Activated CD4-positive, alpha-beta T cell treated with anti-CD3 and anti-CD28 coated beads for 24 hours (primary cell): Measurements from ENCODE around the gene RNF169.

Experiments
- DNase-seq, 2 donors: peaks; one replicate each; pipeline ENCODE4 v3.0.0-alpha.2; 2020; ENCODE audit warnings: low read depth in 2 of 2

Gene RNF169, protein sequence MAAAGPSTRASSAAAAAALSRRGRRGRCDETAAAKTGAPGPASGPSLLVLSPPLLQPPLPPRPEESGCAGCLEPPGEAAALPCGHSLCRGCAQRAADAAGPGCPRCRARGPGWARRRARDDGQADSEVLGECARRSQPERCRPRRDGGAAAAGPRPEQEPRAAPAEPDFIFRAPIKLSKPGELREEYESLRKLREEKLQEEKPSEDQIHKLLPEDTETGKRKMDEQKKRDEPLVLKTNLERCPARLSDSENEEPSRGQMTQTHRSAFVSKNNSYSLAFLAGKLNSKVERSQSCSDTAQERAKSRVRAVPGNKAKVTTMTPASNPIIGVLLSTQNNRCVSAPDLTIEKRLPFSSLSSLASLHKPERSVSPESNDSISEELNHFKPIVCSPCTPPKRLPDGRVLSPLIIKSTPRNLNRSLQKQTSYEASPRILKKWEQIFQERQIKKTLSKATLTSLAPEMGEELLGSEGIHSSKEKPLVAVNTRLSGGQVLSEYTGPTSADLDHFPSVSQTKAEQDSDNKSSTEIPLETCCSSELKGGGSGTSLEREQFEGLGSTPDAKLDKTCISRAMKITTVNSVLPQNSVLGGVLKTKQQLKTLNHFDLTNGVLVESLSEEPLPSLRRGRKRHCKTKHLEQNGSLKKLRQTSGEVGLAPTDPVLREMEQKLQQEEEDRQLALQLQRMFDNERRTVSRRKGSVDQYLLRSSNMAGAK

DNA sequence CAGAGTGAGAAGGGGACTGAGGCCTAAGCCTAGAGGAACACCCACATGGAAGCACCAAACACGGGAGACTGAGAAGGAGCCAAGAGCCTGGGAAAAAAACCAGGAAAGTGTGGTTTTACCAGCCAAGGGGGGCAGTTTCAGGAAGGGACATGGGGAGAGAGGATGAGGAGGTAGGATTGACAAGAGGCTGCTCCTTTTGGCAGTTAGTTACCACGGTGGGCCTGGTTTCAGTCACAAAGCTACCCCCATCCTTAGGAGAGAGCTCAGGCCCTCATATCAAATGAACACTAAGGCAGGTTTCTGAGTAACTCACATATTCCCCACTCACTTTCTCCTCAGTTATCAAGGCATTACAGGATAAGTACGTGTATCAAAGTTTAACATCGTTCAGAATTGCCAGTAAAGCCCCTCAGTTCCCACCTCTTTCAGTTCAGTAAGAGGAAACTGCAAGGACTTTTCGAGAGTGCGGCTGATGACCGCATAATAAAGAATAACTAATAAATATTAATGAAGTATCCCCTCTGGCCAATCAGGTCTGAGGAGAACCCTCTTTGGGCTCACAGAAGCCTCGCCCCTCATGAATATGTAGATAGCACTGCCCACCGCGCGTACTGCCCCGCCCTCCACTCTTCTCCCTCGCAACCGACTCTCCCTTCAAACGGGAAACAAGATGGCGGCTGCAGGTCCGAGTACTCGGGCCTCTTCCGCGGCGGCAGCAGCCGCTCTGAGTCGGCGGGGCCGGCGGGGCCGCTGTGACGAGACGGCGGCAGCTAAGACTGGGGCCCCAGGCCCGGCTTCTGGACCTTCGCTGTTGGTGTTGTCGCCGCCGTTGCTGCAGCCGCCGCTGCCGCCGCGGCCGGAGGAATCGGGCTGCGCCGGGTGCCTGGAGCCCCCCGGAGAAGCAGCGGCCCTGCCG lies at the start of gene RNF169:
RNF169 (plus strand) TSS at position 639 of the 916 bp plus-strand sequence; CDS start at position 671, 32 bp downstream.
- DNase-seq = peak; percentile 82 to 83

DNA sequence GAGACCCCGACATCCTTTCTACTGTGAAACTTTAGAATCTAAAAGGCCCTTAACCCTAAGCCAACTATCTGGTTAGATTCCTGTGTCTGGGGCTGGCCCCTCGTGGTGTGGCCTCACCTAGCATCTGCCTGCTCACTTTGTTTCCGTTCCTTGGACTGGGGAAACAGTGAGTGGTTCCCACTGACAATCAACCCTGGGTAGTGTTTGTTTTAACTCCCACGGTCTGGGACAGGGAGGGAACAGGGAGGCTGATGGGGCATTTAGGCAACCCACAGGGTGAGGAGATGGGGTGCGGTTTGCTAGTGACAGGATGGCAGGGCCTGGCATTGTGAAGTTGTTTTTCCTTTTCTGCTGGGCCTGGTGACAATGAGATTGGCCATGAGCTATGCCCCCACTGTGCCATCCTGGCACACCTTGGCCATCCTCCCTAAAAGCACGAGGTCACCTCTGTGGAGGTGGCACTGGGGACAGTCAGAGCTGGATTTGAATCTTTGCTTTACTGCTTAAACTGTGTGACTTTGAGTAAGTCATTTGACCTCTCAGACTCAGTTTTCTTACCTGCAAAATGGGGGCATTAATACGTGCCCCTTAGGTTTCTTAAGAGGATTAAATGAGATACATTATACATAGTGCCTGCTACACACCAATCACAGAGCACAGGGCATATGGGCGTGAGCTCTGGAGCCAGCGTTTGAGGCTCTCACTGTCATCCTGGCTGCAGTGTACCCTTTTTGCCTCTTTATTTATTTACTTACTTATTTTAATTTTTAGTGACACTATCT lies 48.8 kb upstream of the RNF169 start:
- DNase-seq = no peak

DNA sequence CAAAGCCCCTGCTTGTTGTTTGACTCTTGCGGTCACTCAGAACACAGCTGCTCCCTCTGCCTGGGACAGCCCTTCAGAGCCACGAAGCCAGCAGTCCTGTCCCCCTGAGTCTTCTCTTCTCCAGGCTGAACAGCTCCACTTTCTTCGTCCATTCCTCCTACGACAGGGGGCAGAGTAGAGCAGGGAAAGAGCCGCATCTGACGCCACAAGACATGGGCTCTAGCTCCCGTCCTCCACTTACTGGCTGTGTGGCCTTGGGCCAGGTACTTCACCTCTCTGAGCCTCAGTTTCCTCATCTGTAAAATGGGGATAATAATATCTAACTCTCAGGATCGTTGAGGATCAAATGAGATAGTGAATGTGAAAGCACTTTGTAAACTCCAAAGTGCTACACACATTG lies 47.3 kb upstream of the RNF169 start:
- no peak for DNase-seq

DNA sequence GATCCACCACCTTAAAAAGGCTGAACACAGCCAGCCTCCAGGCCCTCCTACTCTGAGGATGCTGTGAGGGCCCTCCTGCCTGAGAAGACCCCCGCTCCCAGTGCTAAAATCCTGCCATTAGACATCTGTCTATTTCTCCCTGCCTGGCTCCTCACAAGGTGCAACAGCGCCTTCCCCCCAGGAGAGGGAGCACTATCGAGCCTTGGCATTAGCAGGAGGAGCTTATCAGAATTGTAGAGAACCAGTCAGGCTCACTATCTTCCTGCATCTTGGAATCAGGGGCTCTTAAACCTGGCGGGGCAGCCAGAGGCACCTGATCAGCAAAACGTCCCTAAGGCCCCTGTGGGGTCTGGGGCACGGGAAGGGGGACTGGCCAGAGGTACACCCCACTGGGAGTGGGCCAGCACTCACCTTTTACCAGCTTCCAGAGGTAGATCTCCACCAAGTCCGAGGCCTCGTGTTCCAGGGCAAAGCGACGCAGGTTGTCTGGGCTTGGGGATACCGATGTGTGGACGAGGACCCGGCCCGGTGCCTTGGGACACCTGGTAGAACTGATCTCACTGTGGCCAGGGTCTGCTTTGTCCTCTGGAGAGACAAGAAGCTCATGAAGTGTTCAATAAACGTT lies 46.2 kb upstream of the RNF169 start:
- peak; percentile 31 to 39 for DNase-seq

DNA sequence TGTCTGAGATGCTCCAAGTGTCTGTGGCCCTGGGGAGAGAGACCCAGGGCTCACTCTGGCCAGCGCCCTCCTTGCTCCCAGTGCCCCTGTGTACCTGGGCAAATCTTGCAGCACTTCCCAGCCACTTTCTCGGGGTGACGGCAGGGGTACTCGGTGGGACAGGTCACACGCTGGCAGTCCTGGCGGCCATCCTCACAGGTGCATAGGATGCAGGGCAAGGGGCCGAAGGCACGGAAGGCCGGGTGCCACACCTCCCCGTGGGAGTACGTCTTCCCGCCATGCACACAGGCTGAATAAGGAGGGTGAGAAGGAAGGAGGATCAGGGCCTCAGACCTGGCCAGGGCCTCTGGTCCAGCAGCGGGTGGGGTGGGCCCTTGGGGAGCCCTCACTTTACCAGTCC lies 45.4 kb upstream of the RNF169 start:
- no peak for DNase-seq

- DNase-seq = no peak
These were observed 41.5 kb upstream of the RNF169 start for GRCh38 chr11:74707182-74707581.

- no peak for DNase-seq
These were observed 40.8 kb upstream of the RNF169 start for GRCh38 chr11:74707602-74708510.

DNA sequence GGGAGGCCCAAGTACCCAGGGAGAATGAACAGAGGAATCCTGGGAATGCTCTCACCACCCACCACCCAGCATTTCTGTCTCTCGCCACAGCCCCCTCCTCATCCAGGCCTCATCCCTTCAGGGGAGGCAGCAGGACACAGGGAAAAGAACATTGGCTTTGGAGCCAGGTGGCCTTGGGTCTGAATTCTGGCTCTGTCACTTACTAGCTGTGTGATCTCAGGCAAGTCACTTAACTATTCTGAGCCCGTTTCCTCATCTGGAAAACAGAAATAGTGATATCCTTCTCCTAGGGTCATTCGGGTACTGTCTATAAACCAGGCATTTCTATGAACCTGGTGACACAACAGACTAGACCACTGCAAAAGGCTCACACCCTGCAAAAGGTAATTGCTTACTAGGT lies 39.5 kb upstream of the RNF169 start:
- DNase-seq = no peak

- no peak for DNase-seq
These were observed 38.2 kb upstream of the RNF169 start for GRCh38 chr11:74710281-74710938.

DNA sequence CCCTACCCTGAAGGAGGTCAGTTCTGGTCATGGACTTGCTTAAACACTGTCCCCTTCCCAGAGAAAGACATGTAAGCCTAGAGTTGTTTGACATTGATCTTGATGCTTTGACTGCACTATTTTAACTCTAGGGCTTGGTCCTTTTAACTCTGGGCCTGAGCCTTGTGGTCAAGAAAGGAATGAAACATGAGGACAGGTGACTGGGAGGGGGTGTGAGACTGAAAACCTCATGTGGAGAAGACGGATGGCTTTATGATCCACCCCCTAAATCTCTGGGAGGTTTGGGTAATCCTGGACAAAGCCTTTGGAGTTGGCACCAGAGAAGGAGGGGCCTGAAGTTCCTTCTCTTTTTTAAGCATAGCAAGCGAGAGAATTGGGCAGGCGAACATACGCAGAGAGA lies 35.0 kb upstream of the RNF169 start:
- no peak for DNase-seq

DNA sequence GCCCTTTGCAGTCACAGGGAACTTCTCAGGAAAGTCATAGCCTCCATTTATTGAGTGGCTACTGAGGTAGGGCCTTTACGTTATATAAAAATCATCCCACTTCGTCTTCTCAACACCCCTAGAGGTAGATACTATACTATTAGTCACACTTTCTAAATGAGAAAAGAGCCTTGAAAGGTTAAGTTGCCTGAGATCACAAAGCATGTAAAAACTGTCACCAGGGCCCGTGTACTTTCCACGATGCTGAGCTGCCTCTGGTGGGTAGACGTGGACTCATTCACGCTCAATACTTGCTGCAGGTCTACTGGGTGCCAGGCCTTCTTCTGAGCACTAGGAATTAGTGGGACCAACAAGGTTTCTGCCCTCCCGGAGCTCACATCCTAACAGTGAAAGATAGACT lies 33.7 kb upstream of the RNF169 start:
- DNase-seq = no peak

DNA sequence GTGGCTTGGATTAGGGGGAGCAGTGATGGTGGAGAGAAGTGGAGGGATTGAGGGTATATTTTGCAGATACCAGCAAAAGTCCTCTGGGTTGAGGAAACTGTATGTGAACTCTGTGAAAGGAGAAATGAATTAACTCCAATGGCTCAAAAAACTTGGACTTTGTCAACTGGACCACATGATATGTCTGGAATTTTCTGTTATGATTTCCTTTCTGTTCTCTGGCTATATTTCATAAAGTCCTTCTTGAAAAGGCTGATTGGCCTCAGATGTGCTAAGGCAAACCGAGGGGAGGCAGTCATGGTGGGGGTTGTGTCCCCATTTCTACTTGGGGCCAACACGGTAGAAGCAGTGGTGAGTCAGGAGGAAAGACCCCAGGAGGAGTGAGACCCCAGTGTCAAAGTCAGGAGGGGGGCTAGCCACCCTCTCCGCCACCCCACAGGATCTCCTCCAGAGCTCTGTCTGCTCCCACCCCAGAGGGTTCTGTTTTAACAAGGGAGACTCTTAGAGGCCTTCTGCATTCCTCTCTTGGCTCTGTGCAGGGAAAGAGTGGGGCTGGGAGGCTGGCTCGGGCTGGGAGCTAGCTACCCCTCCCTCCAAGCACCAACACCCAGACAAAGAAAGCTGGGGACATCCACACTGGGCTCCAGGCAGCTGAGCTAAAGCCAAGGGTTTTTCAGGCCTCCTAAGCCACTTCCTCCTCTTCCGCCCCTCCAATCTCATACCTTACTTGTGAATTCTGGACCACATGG lies 31.3 kb upstream of the RNF169 start:
- no peak for DNase-seq

GRCh38 chr11:74719011-74719410 lies 29.6 kb upstream of the RNF169 start:
- no peak for DNase-seq

GRCh38 chr11:74720596-74721478 lies 27.8 kb upstream of the RNF169 start:
- DNase-seq = no peak

GRCh38 chr11:74721479-74721835 lies 27.2 kb upstream of the RNF169 start:
- no peak for DNase-seq

DNA sequence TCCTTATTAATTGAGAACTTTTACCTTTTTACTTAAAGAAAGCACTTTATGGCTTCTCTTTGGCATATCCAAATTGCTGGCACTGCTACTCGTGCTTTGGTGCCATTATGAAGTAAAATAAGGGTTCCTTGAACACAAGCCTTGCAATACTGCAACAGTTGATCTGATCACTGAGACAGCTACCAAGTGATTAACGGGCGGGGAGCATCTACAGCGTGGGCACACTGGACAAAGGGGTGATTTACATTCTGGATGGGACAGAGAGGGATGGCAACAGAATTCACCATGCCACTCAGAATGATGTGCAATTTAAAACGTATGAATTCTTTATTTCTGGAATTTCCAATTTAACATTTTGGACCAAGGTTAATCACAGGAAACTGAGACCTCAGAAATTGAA lies 25.1 kb upstream of the RNF169 start:
- DNase-seq = no peak

GRCh38 chr11:74725701-74726100 lies 22.9 kb upstream of the RNF169 start:
- no peak for DNase-seq
